Measurements from ENCODE around the gene VIPR2.

The VIPR2 gene

GRCh38 chr7:159118623-159119022, 26.0 kb downstream of the VIPR2 start:
- no peak for DNase-seq

- DNase-seq = no peak
These were observed 26.5 kb downstream of the VIPR2 start for GRCh38 chr7:159118197-159118595.

GRCh38 chr7:159117366-159118196, 27.1 kb downstream of the VIPR2 start:
- DNase-seq = peak; percentile 53

GRCh38 chr7:159116581-159117339, 27.9 kb downstream of the VIPR2 start:
- no peak for DNase-seq

GRCh38 chr7:159115601-159116501, 28.8 kb downstream of the VIPR2 start:
- no peak for DNase-seq

- no peak for DNase-seq
These were observed 29.7 kb downstream of the VIPR2 start for GRCh38 chr7:159114981-159115380.

- DNase-seq = no peak
These were observed 30.6 kb downstream of the VIPR2 start for GRCh38 chr7:159114096-159114495.

- DNase-seq = no peak
These were observed 31.6 kb downstream of the VIPR2 start for GRCh38 chr7:159113056-159113455.

- DNase-seq = no peak
These were observed 32.3 kb downstream of the VIPR2 start for GRCh38 chr7:159112136-159113011.

- no peak for DNase-seq
These were observed 35.0 kb downstream of the VIPR2 start for GRCh38 chr7:159109653-159110035.

- no peak for DNase-seq
These were observed 35.6 kb downstream of the VIPR2 start for GRCh38 chr7:159108941-159109652.

- DNase-seq = no peak
These were observed 36.2 kb downstream of the VIPR2 start for GRCh38 chr7:159108491-159108890.

GRCh38 chr7:159107161-159107892, 37.3 kb downstream of the VIPR2 start:
- no peak for DNase-seq

- no peak for DNase-seq
These were observed 38.5 kb downstream of the VIPR2 start for GRCh38 chr7:159105832-159106811.

GRCh38 chr7:159105066-159105780, 39.4 kb downstream of the VIPR2 start:
- no peak for DNase-seq

GRCh38 chr7:159104188-159104920, 40.3 kb downstream of the VIPR2 start:
- DNase-seq = no peak

- no peak for DNase-seq
These were observed 41.1 kb downstream of the VIPR2 start for GRCh38 chr7:159103382-159104187.
